Mammary epithelial cell (primary cell): ENCODE data around the gene DTNBP1.

Source experiments
- EZH2 ChIP-seq: IDR thresholded peaks from 2 replicates; pipeline ENCODE4 v1.6.1; 2012; ENCODE audit warnings: low read length, inconsistent platforms, borderline replicate concordance
- TF ChIP-seq, protein P1 (sequence below), 2 donors: IDR thresholded peaks in 1 of 2; conservative IDR thresholded peaks in 1 of 2; 2 replicates each; pipeline ENCODE4 v1.5.1; 2011 to 2012; ENCODE audit warnings: inconsistent platforms in 2 of 2, low read length in 2 of 2, mild to moderate bottlenecking in 2 of 2, control low read depth in 1 of 2, low read depth in 1 of 2; ENCODE audit not compliant: insufficient read depth in 1 of 2; ENCODE audit errors: extremely low read depth in 1 of 2

DNA sequence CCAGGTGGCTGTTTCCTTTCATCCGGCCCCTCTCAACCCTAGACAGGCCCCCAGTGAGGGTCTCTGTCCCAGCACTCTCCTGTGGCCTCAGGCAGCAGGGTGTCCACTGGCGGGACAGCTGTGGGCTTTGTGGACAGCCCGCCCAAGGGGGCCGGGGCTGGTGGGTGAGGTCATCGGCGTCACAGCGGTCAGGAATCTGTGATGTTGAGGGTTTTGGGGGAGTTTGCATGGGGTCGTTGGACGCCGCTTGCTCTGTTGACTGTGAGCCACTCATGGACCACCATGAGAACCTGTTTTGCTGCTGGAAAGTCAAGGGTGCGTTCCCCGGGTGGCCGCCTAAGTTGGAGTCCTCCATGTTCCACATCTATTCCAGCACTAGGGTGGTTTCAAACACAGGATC is 146.4 kb downstream of the DTNBP1 start:
- TF ChIP-seq, protein P1, sequence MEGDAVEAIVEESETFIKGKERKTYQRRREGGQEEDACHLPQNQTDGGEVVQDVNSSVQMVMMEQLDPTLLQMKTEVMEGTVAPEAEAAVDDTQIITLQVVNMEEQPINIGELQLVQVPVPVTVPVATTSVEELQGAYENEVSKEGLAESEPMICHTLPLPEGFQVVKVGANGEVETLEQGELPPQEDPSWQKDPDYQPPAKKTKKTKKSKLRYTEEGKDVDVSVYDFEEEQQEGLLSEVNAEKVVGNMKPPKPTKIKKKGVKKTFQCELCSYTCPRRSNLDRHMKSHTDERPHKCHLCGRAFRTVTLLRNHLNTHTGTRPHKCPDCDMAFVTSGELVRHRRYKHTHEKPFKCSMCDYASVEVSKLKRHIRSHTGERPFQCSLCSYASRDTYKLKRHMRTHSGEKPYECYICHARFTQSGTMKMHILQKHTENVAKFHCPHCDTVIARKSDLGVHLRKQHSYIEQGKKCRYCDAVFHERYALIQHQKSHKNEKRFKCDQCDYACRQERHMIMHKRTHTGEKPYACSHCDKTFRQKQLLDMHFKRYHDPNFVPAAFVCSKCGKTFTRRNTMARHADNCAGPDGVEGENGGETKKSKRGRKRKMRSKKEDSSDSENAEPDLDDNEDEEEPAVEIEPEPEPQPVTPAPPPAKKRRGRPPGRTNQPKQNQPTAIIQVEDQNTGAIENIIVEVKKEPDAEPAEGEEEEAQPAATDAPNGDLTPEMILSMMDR (conservative IDR thresholded peaks at IDR 0.05 in 1 of 2, IDR thresholded peaks at IDR 0.05 in 1 of 2; ENCODE audit: extremely low read depth in 1 of 2, insufficient read depth in 1 of 2, low read depth in 1 of 2, low read length in 2 of 2): no peak
- TF ChIP-seq EZH2: no peak
